C1 segment of cervical spinal cord (tissue), 14 donors: Measurements from ENCODE around the gene RIT2.
A peak's percentile ranks its signal among the peaks of the same experiment; 100 is the strongest.
"Not testable (repeated sequence)": the region's sequence is repeated elsewhere in the genome, so short reads cannot be mapped to it uniquely, and the experiment has no call there.

Experiments
- DNase-seq, 14 donors: peaks; one replicate each; lab custom pipeline; 2025; lab: John Stamatoyannopoulos, UW

The RIT2 gene

GRCh38 chr18:42765302-42765701 is 350.2 kb downstream of the RIT2 start:
- DNase-seq: no peak

- DNase-seq: no peak
Measured at GRCh38 chr18:42760290-42760689, 355.2 kb downstream of the RIT2 start.

GRCh38 chr18:42758852-42759251 is 356.6 kb downstream of the RIT2 start:
- DNase-seq: no peak

- DNase-seq: no peak
Measured at GRCh38 chr18:42756214-42756613, 359.3 kb downstream of the RIT2 start.

- no peak for DNase-seq
Measured at GRCh38 chr18:42752916-42753315, 362.6 kb downstream of the RIT2 start.

- no peak for DNase-seq
Measured at GRCh38 chr18:42746794-42747193, 368.7 kb downstream of the RIT2 start.

- DNase-seq: no peak
Measured at GRCh38 chr18:42745931-42746330, 369.6 kb downstream of the RIT2 start.

GRCh38 chr18:42745171-42745570 is 370.3 kb downstream of the RIT2 start:
- no peak for DNase-seq

- no peak for DNase-seq
Measured at GRCh38 chr18:42743373-42744138, 371.9 kb downstream of the RIT2 start.

- no peak for DNase-seq
Measured at GRCh38 chr18:42742969-42743368, 372.5 kb downstream of the RIT2 start.

GRCh38 chr18:42742474-42742873 is 373.0 kb downstream of the RIT2 start:
- no peak for DNase-seq

- not testable (repeated sequence) for DNase-seq
Measured at GRCh38 chr18:42741805-42742347, 373.6 kb downstream of the RIT2 start.

GRCh38 chr18:42741299-42741698 is 374.2 kb downstream of the RIT2 start:
- DNase-seq: not testable (repeated sequence)

- no peak for DNase-seq
Measured at GRCh38 chr18:42736074-42736473, 379.4 kb downstream of the RIT2 start.

GRCh38 chr18:42734520-42734919 is 381.0 kb downstream of the RIT2 start:
- DNase-seq: no peak

GRCh38 chr18:42730272-42730671 is 385.2 kb downstream of the RIT2 start:
- DNase-seq: no peak

GRCh38 chr18:42719221-42719620 is 396.3 kb downstream of the RIT2 start:
- DNase-seq: peak in 1 of 14 donors; percentile 72

GRCh38 chr18:42712065-42712464 is 403.4 kb downstream of the RIT2 start:
- no peak for DNase-seq

GRCh38 chr18:42707080-42707479 is 408.4 kb downstream of the RIT2 start:
- DNase-seq: no peak

GRCh38 chr18:42706618-42707017 is 408.9 kb downstream of the RIT2 start:
- DNase-seq: no peak

GRCh38 chr18:42706029-42706608 is 409.4 kb downstream of the RIT2 start:
- no peak for DNase-seq
